ENCODE data around the gene RERE.
"Not testable (repeated sequence)": the region's sequence is repeated elsewhere in the genome, so short reads cannot be mapped to it uniquely, and the experiment has no call there.

- not testable (repeated sequence) for TF ChIP-seq EZH2 (IDR thresholded peaks at IDR 0.05; ENCODE audit: insufficient read depth, low read length)
- TF ChIP-seq CTCF (IDR thresholded peaks at IDR 0.05; ENCODE audit: insufficient read depth, low read depth, low read length) = peak; percentile 40
Observed at GRCh38 chr1:8616791-8617190, 200.6 kb downstream of the RERE start.
